ENCODE results near the gene COL6A1. TPM values are rescaled to one million over a fixed set of nuclear protein-coding genes. Genes with fewer than 3 reads are reported as not detected.

Gene COL6A1
- total and polyA plus RNA-seq, 2 of the 4 experiments (the other 2 are of a cell fraction): 173 to 1,578 TPM

GRCh38 chr21:45966791-45967394 lies 14.7 kb upstream of the COL6A1 start:
- H3K4ac ChIP-seq (ENCODE audit: low read depth, low read length): no peak overlapping the region
- no TSS peak for BruUV-seq (replicated peaks)
- no peak overlapping the region for H3K23ac ChIP-seq (ENCODE audit: low read depth, low read length)
- H4K5ac ChIP-seq (ENCODE audit: low read depth, low read length): no peak overlapping the region
- H3K4me2 ChIP-seq (ENCODE audit: low read depth, low read length): no peak overlapping the region
- peaks cover 15% of the 10 kb centered on the region for H3K4me1 ChIP-seq (ENCODE audit: control insufficient read depth, insufficient read depth, low read length)
- H3K14ac ChIP-seq (replicated peaks; ENCODE audit: low read depth, low read length): no peak overlapping the region
- H2AFZ ChIP-seq (replicated peaks; ENCODE audit: low read length, poor library complexity): no peak overlapping the region
- H2BK120ac ChIP-seq (ENCODE audit: low read depth, low read length): no peak overlapping the region
- H2BK5ac ChIP-seq (ENCODE audit: low read depth, low read length, poor library complexity, severe bottlenecking): no peak overlapping the region
- no peak overlapping the region for H2BK20ac ChIP-seq (ENCODE audit: low read depth, low read length)
- H4K8ac ChIP-seq (ENCODE audit: low read depth in 2 of 2, low read length in 2 of 2): no peak overlapping the region
- no peak overlapping the region for H3K27ac ChIP-seq (ENCODE audit: insufficient read depth, low read length)
- intact Hi-C loops (cut with micrococcal nuclease) (no loop called here), dilution Hi-C loops (cut with HindIII; ENCODE audit: low sequenced_read_pairs, unreplicated experiment) (no loop called here), in situ Hi-C loops (cut with MboI; ENCODE audit: low sequenced_read_pairs) (no loop called here)
- no peaks in the 10 kb centered on the region for H4K20me1 ChIP-seq (ENCODE audit: insufficient read depth, low read length)
- ChIA-PET CTCF (no interaction called here), POLR2A (ENCODE audit: unreplicated experiment) (interaction anchor here (0.6 kb wide), 1 partner anchor 17 kb away, joined by 3 read pairs; no protein-coding TSS in a partner anchor)
- ATAC-seq (ENCODE audit: low read depth): no peak
- peaks cover 0 to 12% of the 10 kb centered on the region in 2 experiments; a peak in 1 of 4 replicates for H3K79me1 ChIP-seq (ENCODE audit: low read depth in 1 of 2, low read length in 2 of 2)
- H2AK5ac ChIP-seq (ENCODE audit: low read depth, low read length): no peak overlapping the region
- H3K9me3 ChIP-seq (ENCODE audit: control insufficient read depth, insufficient read depth, low read length): peaks cover 9% of the 10 kb centered on the region; the same call in 1 of the 2 replicates
- DNase-seq: no peak
- no peaks in the 10 kb centered on the region for H3K27me3 ChIP-seq (ENCODE audit: control insufficient read depth, insufficient read depth, low read length)
- no peak overlapping the region for H2BK15ac ChIP-seq (ENCODE audit: low read depth, low read length)
- TF ChIP-seq ELK1 (IDR thresholded peaks at IDR 0.05; ENCODE audit: borderline replicate concordance, low read depth, low read length): no peak
- TF ChIP-seq USF2 (IDR thresholded peaks at IDR 0.05; ENCODE audit: low read depth, low read length): no peak
- TF ChIP-seq RCOR1 (IDR thresholded peaks at IDR 0.05; ENCODE audit: insufficient replicate concordance, low read length): no peak
- TF ChIP-seq CEBPB (IDR thresholded peaks at IDR 0.05; ENCODE audit: low read depth, low read length): no peak
- no peak for TF ChIP-seq RFX5 (IDR thresholded peaks at IDR 0.05; ENCODE audit: low read depth, low read length)
- no peak for TF ChIP-seq BHLHE40 (IDR thresholded peaks at IDR 0.05; ENCODE audit: low read depth, low read length)
- no peak for TF ChIP-seq SMC3 (IDR thresholded peaks at IDR 0.05; ENCODE audit: low read depth, low read length)
- no peak for TF ChIP-seq CTCF (conservative IDR thresholded peaks at IDR 0.05; ENCODE audit: low read depth, low read length)
- TF ChIP-seq NFE2L2 (IDR thresholded peaks at IDR 0.05; ENCODE audit: low read depth, low read length): no peak
- TF ChIP-seq MXI1 (IDR thresholded peaks at IDR 0.05; ENCODE audit: borderline replicate concordance, low read depth, low read length): no peak
- TF ChIP-seq FOS (IDR thresholded peaks at IDR 0.05; ENCODE audit: low read depth, low read length): no peak
- WGBS, 2 experiments (ENCODE audit: extremely low coverage in 2 of 2, insufficient read length in 1 of 2): no CpG with 5 or more reads among the region's 9 CpGs
- no peak overlapping the region for H2AK9ac ChIP-seq (replicated peaks; ENCODE audit: low read depth, low read length, poor library complexity)
- H4K91ac ChIP-seq (ENCODE audit: insufficient read depth, low read depth, low read length): no peak overlapping the region
- H3K18ac ChIP-seq (ENCODE audit: low read depth, low read length): no peak overlapping the region
- no peak overlapping the region for H3K56ac ChIP-seq (ENCODE audit: extremely low read depth, insufficient read depth, low read length)
- no peak overlapping the region for H3K4me3 ChIP-seq (ENCODE audit: insufficient read depth, low read depth, low read length)
- no peaks in the 10 kb centered on the region for H3K9me1 ChIP-seq (ENCODE audit: insufficient read depth, low read length)
- no peak overlapping the region for H3K9ac ChIP-seq (ENCODE audit: low read depth, low read length)
- H3K36me3 ChIP-seq (ENCODE audit: control insufficient read depth, insufficient read depth, low read length): no peaks in the 10 kb centered on the region

Data from IMR-90 (cell line).